T-cell (primary cell): ENCODE results near the gene UVRAG. TPM values are rescaled to one million over a fixed set of nuclear protein-coding genes. Genes with fewer than 3 reads are reported as not detected.

Source experiments
- ATAC-seq, 4 experiments: fragments of 200-7000 bp in 3 of 4; fragments of 150-1000 bp in 1 of 4; cut with Tn5 transposase; replicated peaks in 1 of 4; 1 replicate in 3 of 4; 2 replicates in 1 of 4; pipeline ENCODE4 v1.10.0; 2021; ENCODE audit warnings: moderate library complexity in 3 of 4, mild to moderate bottlenecking in 2 of 4, moderate number of reproducible peaks in 1 of 4
- CTCF ChIA-PET, 2 donors: fragments of 300-600 bp; sonication (Branson Sonifier 250); formaldehyde crosslinking; loops; one replicate each; lab custom pipeline; 2022; ENCODE audit warnings: antibody characterized with exemption in 2 of 2; lab: Charles Lee
- POLR2A ChIA-PET, 2 donors: fragments of 300-600 bp; sonication (Branson Sonifier 250); formaldehyde crosslinking; loops; one replicate each; lab custom pipeline; 2022; ENCODE audit warnings: antibody characterized with exemption in 2 of 2; lab: Charles Lee
- DNase-seq, 35 experiments: peaks; one replicate each; pipeline versions ENCODE4 v3.0.0 to v3.0.0-alpha.2; 2013 to 2023
- H3K27ac ChIP-seq: one replicate; pipeline ENCODE4 v1.5.1; 2013; ENCODE audit warnings: low read length
- H3K27me3 ChIP-seq, 2 experiments: replicated peaks in 1 of 2; 1 replicate in 1 of 2; 2 replicates in 1 of 2; pipeline versions ENCODE4 v1.6.1 to v1.7.0; 2013; ENCODE audit warnings: low read length in 1 of 2, mixed read lengths in 1 of 2; ENCODE audit not compliant: control insufficient read depth in 2 of 2, insufficient read depth in 2 of 2; ENCODE audit errors: extremely low read depth in 1 of 2
- H3K36me3 ChIP-seq, 2 donors: 1 replicate in 1 of 2; 2 replicates in 1 of 2; pipeline versions ENCODE4 v1.6.1 to v1.7.0; 2013; ENCODE audit warnings: low read length in 1 of 2; ENCODE audit not compliant: control insufficient read depth in 2 of 2, insufficient read depth in 1 of 2; ENCODE audit errors: extremely low read depth in 1 of 2
- H3K4me1 ChIP-seq, 2 experiments: 1 replicate in 1 of 2; 2 replicates in 1 of 2; pipeline versions ENCODE4 v1.6.1 to v1.7.0; 2013; ENCODE audit warnings: low read length in 2 of 2, mixed read lengths in 1 of 2; ENCODE audit not compliant: insufficient read depth in 2 of 2, control insufficient read depth in 1 of 2; ENCODE audit errors: extremely low read depth in 1 of 2
- H3K4me3 ChIP-seq, 2 donors: 1 replicate in 1 of 2; 2 replicates in 1 of 2; pipeline versions ENCODE4 v1.5.1 to v1.7.0; 2013; ENCODE audit warnings: mild to moderate bottlenecking in 2 of 2, low read length in 1 of 2, moderate library complexity in 1 of 2; ENCODE audit not compliant: control insufficient read depth in 1 of 2; ENCODE audit errors: extremely low read depth in 1 of 2
- H3K9me3 ChIP-seq: 2 replicates; pipeline ENCODE4 v1.7.0; 2013
- H3K27ac Mint-ChIP-seq, 2 donors: one replicate each; pipeline ENCODE4 v1.8.0; 2020 to 2021; ENCODE audit warnings: mild to moderate bottlenecking in 2 of 2, mixed read lengths in 2 of 2
- H3K27me3 Mint-ChIP-seq, 2 donors: one replicate each; pipeline ENCODE4 v1.8.0; 2021 to 2022; ENCODE audit warnings: mixed read lengths in 2 of 2
- H3K36me3 Mint-ChIP-seq: one replicate; pipeline ENCODE4 v1.8.0; 2021; ENCODE audit warnings: mixed read lengths
- H3K4me1 Mint-ChIP-seq, 3 donors: one replicate each; pipeline ENCODE4 v1.8.0; 2020 to 2022; ENCODE audit warnings: mixed read lengths in 3 of 3, mild to moderate bottlenecking in 1 of 3
- H3K4me3 Mint-ChIP-seq, 3 donors: one replicate each; pipeline ENCODE4 v1.8.0; 2020 to 2022; ENCODE audit warnings: mild to moderate bottlenecking in 3 of 3, mixed read lengths in 3 of 3, moderate library complexity in 3 of 3
- H3K9me3 Mint-ChIP-seq, 3 donors: one replicate each; pipeline ENCODE4 v1.8.0; 2020 to 2022; ENCODE audit warnings: mixed read lengths in 3 of 3
- WGBS: methylation state at CpG from one replicate; pipeline ENCODE4 v1.1.5; 2013; ENCODE audit warnings: missing lambda C conversion rate; ENCODE audit not compliant: insufficient coverage; 5-methylcytosine and 5-hydroxymethylcytosine counted together
- total RNA-seq, 35 experiments: library from RNA in 6 of 35; stranded (reverse) in 6 of 35; fragments of 120-200 nt in 1 of 35; gene quantifications; one replicate each; pipeline versions ENCODE4 v1.2.1 to v1.2.4 and lab custom pipeline; 2013 to 2026

The UVRAG gene
- total RNA-seq, 5 donors from 2014 or later (not counting 1 experiment from before 2014, with no cell fraction given) = 22.4 to 32.8 (median 27.6) TPM

DNA sequence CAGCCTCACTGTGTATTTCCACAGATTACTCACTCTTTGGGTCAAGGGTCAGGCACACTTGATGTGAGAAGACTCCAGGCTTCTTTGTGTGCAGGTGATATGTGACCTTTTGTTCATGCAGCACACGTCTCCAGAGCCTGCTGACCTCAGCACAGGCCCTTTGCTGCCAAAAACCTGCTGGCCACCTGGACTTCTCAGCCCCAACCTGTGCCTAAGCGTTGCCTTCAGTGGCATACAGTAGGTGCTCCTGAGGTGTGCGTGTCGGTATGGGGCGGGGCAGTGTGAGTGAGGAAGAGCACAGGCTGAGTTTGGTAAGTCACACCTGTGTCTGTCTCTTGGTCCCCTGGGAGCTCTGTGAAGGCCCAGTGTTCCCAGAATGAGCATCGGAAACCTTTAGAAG lies 333.2 kb downstream of the UVRAG start:
- 80% methylated on average over 6 of the region's 6 CpGs for WGBS
- ATAC-seq (no peak), DNase-seq (no peak)
- Histone ChIP-seq H3K9me3 (no peaks in the 10 kb centered on the region), H3K4me3 (no peak overlapping the region), H3K27ac (no peak overlapping the region), H3K36me3 (no peaks in the 10 kb centered on the region), H3K27me3 (peaks cover 0 to 10% of the 10 kb centered on the region in 2 experiments), H3K4me1 (peaks cover 0 to 15% of the 10 kb centered on the region in 2 experiments)
- Mint-ChIP-seq H3K4me1 (peaks cover 15 to 18% (median 17%) of the 10 kb centered on the region in 3 donors), H3K9me3 (no peaks in the 10 kb centered on the region), H3K4me3 (no peak overlapping the region), H3K27me3 (peaks cover 0 to 10% of the 10 kb centered on the region in 2 donors), H3K27ac (no peak overlapping the region), H3K36me3 (no peaks in the 10 kb centered on the region)
- POLR2A ChIA-PET = no interaction called here
- CTCF ChIA-PET = no interaction called here

DNA sequence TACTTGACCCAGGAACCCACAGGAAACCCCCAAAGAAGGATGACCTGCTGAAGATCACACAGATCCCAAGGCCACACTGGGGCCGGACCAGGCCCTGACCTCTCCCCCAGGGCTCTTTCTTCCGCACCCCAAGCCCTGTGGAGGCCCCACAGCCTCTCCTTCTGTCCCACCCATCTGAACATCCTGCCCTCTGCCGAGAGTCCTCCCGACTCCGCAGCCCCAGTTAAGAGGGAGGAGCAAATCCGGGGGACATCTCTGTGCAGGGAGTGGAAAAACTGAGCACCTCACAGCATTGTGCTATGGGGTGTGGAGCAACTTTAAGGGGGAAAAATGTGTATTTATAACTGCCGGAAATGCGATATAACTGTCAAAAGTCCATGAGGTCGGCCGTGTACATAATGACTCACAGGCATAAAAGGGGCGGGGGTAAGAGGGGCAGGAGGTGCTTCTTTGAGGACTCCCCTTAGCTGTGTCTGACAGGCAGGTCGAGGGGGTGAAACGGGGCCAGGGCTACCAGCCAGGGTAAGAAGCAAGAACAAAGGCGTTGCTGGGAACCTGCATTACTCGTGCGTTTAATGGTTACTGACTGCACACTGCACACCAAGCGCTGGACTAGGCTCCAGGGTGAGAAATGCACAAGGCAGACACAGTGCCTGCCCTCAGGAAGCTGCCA lies 334.1 kb downstream of the UVRAG start:
- ChIA-PET CTCF (interaction anchor here (0.6 to 1.0 kb wide), 4 partner anchors 251 to 1223 kb away, joined by 3 to 4 read pairs (median 3); no protein-coding TSS in a partner anchor), POLR2A (no interaction called here)
- H3K4me1 Mint-ChIP-seq = peaks cover 20 to 25% (median 24%) of the 10 kb centered on the region in 3 donors
- Histone ChIP-seq H3K9me3 (no peaks in the 10 kb centered on the region), H3K27ac (no peak overlapping the region), H3K4me3 (no peak overlapping the region), H3K36me3 (no peaks in the 10 kb centered on the region), H3K27me3 (peaks cover 0 to 10% of the 10 kb centered on the region in 2 experiments), H3K4me1 (peaks cover 0 to 22% of the 10 kb centered on the region in 2 experiments)
- no peak overlapping the region for H3K4me3 Mint-ChIP-seq
- H3K9me3 Mint-ChIP-seq = no peaks in the 10 kb centered on the region
- peaks cover 0 to 13% of the 10 kb centered on the region in 2 donors for H3K27me3 Mint-ChIP-seq
- DNase-seq (no peak), ATAC-seq (no peak)
- H3K27ac Mint-ChIP-seq = no peak overlapping the region
- WGBS = 93% methylated on average over 17 of the region's 17 CpGs
- H3K36me3 Mint-ChIP-seq = no peaks in the 10 kb centered on the region

DNA sequence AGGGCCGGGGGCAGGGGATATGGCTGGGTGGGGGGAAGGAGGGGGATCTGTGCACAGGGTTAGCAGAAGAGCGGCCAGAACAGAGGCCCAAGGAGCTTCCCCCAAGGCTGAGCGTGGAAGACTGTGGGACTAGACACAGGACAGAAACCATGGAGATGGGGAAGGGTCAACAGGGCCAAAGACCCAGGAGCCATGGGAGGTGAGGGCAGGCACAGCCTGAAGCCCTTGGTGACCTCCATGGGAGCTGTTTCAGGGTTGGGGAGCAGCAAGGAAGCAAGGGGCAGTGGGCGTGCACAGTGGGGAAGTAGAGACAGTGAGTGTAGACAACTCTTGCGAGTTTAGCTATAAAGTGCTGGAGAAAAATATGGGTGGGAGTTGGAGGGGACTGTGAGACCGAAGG lies 334.7 kb downstream of the UVRAG start:
- ChIA-PET CTCF (interaction anchor here (0.6 to 1.0 kb wide), 3 partner anchors 252 to 1223 kb away, joined by 3 to 4 read pairs (median 3); no protein-coding TSS in a partner anchor), POLR2A (no interaction called here)
- WGBS = 90% methylated on average over 4 of the region's 6 CpGs
- Mint-ChIP-seq H3K27ac (no peak overlapping the region), H3K4me3 (no peak overlapping the region), H3K4me1 (peaks cover 20 to 25% (median 24%) of the 10 kb centered on the region in 3 donors), H3K9me3 (no peaks in the 10 kb centered on the region), H3K27me3 (peaks cover 0 to 13% of the 10 kb centered on the region in 2 donors), H3K36me3 (no peaks in the 10 kb centered on the region)
- ATAC-seq = no peak
- Histone ChIP-seq H3K4me3 (no peak overlapping the region), H3K27ac (no peak overlapping the region), H3K36me3 (no peaks in the 10 kb centered on the region), H3K27me3 (peaks cover 0 to 10% of the 10 kb centered on the region in 2 experiments), H3K9me3 (no peaks in the 10 kb centered on the region), H3K4me1 (peaks cover 0 to 26% of the 10 kb centered on the region in 2 experiments)
- no peak for DNase-seq

GRCh38 chr11:76150141-76150540 lies 335.1 kb downstream of the UVRAG start:
- Histone ChIP-seq H3K36me3 (no peaks in the 10 kb centered on the region), H3K27me3 (peaks cover 0 to 10% of the 10 kb centered on the region in 2 experiments), H3K9me3 (no peaks in the 10 kb centered on the region), H3K4me1 (peaks cover 0 to 26% of the 10 kb centered on the region in 2 experiments), H3K27ac (no peak overlapping the region), H3K4me3 (no peak overlapping the region)
- peaks cover 0 to 13% of the 10 kb centered on the region in 2 donors for H3K27me3 Mint-ChIP-seq
- ATAC-seq (no peak), DNase-seq (no peak)
- H3K4me3 Mint-ChIP-seq = no peak overlapping the region
- peaks cover 20 to 25% (median 24%) of the 10 kb centered on the region in 3 donors for H3K4me1 Mint-ChIP-seq
- ChIA-PET CTCF (interaction anchor here (0.8 to 1.0 kb wide), 2 partner anchors 252 to 253 kb away, joined by 3 to 4 read pairs; no protein-coding TSS in a partner anchor), POLR2A (no interaction called here)
- no peaks in the 10 kb centered on the region for H3K36me3 Mint-ChIP-seq
- WGBS = 86% methylated on average over 4 of the region's 4 CpGs
- no peak overlapping the region for H3K27ac Mint-ChIP-seq
- H3K9me3 Mint-ChIP-seq = no peaks in the 10 kb centered on the region

GRCh38 chr11:76151556-76152085 lies 336.6 kb downstream of the UVRAG start:
- WGBS = 88% methylated on average over 3 of the region's 5 CpGs
- H3K9me3 ChIP-seq = no peaks in the 10 kb centered on the region
- H3K27ac ChIP-seq = no peak overlapping the region
- no peak for DNase-seq
- Mint-ChIP-seq H3K9me3 (no peaks in the 10 kb centered on the region), H3K36me3 (no peaks in the 10 kb centered on the region), H3K4me1 (peaks cover 20 to 25% (median 24%) of the 10 kb centered on the region in 3 donors), H3K4me3 (peak overlapping the region; percentile 1 to 79 (median 35)), H3K27me3 (peaks cover 0 to 13% of the 10 kb centered on the region in 2 donors), H3K27ac (no peak overlapping the region)
- ChIA-PET POLR2A (no interaction called here), CTCF (interaction anchor here (0.7 to 2.8 kb wide), 6 partner anchors 15 to 335 kb away, joined by 3 to 29 read pairs (median 8); no protein-coding TSS in a partner anchor)
- H3K36me3 ChIP-seq = no peaks in the 10 kb centered on the region
- no peak overlapping the region for H3K4me3 ChIP-seq
- ATAC-seq = no peak
- peaks cover 0 to 26% of the 10 kb centered on the region in 2 experiments for H3K4me1 ChIP-seq
- H3K27me3 ChIP-seq = peaks cover 0 to 10% of the 10 kb centered on the region in 2 experiments

DNA sequence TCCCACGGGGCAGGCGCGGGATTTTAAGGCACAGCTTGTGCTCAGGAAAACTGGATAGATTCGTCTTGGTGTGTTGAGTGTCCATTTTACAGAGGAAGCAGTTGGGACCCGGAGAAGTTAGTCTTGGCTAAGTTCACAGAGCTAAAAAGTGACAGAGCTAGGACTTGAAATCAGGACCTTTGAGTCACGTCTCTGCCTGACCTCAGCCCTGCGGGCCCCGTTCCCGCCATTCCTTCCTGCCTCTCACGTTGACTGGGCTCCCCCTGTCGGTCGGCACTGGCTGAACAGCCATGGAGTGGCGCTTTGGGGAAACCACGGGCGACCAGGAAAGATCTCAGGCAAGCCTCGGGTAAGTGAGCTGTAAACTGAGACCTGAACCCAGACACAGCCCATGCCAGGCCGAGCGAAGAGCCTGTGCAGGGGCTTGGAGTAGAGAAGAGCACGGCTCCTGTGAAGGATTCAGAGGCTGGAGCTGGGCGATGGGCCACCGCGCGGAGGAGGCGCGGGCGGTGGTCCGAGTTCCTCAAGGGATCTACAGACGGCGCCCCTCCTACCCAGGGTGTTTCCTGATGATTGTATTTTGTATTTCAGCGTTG lies 337.2 kb downstream of the UVRAG start:
- Mint-ChIP-seq H3K27me3 (peaks cover 0 to 13% of the 10 kb centered on the region in 2 donors), H3K4me3 (peak overlapping the region; percentile 66 to 79 (median 69)), H3K9me3 (no peaks in the 10 kb centered on the region), H3K27ac (no peak overlapping the region), H3K36me3 (no peaks in the 10 kb centered on the region), H3K4me1 (peaks cover 20 to 25% (median 24%) of the 10 kb centered on the region in 3 donors)
- H3K27ac ChIP-seq = no peak overlapping the region
- H3K36me3 ChIP-seq = no peaks in the 10 kb centered on the region
- no peaks in the 10 kb centered on the region for H3K9me3 ChIP-seq
- CTCF ChIA-PET = interaction anchor here (0.5 to 2.8 kb wide), 11 partner anchors 8 to 609 kb away, joined by 3 to 29 read pairs (median 5); no protein-coding TSS in a partner anchor
- H3K4me3 ChIP-seq = peak overlapping the region; percentile 35 to 72
- H3K27me3 ChIP-seq = peaks cover 0 to 10% of the 10 kb centered on the region in 2 experiments
- POLR2A ChIA-PET = no interaction called here
- DNase-seq = peak; percentile 36 to 83 (median 70)
- ATAC-seq = peak; percentile 86 to 91 (median 86)
- 12% methylated on average over 17 of the region's 30 CpGs for WGBS
- peaks cover 0 to 26% of the 10 kb centered on the region in 2 experiments for H3K4me1 ChIP-seq
